H7 (cell line): Measurements from ENCODE around the gene OXNAD1. TPM values are rescaled to one million over a fixed set of nuclear protein-coding genes. Genes with fewer than 3 reads are reported as not detected.

Experiments used
- DNase-seq: peaks from one replicate; pipeline ENCODE4 v3.0.0; 2012
- H3K27me3 ChIP-seq: 2 replicates; pipeline ENCODE4 v1.6.0; 2011; ENCODE audit warnings: mild to moderate bottlenecking, low read length; ENCODE audit not compliant: control insufficient read depth, insufficient read depth
- H3K36me3 ChIP-seq: replicated peaks from 2 replicates; pipeline ENCODE4 v1.5.1; 2011; ENCODE audit warnings: low read length; ENCODE audit not compliant: control insufficient read depth, insufficient read depth
- H3K4me3 ChIP-seq: 2 replicates; pipeline ENCODE4 v1.5.1; 2011; ENCODE audit warnings: low read depth, mild to moderate bottlenecking, control low read depth, low read length, moderate library complexity; ENCODE audit not compliant: insufficient read depth
- total RNA-seq: library from RNA; depleted of rRNA; stranded (reverse); fragments of >200 nt; shearing (Covaris generic); gene quantifications from 2 replicates; pipeline ENCODE4 v1.2.3, GENCODE V29; 2014

The OXNAD1 gene
- total RNA-seq, 1 experiment from 2014 or later, result 29.0 TPM

GRCh38 chr3:16239780-16240179 is 25.2 kb upstream of the OXNAD1 start:
- Histone ChIP-seq H3K36me3 (no peaks in the 10 kb centered on the region), H3K27me3 (no peaks in the 10 kb centered on the region), H3K4me3 (no peak overlapping the region)
- no peak for DNase-seq

- no peaks in the 10 kb centered on the region for H3K27me3 ChIP-seq
- H3K36me3 ChIP-seq, result no peaks in the 10 kb centered on the region
- no peak for DNase-seq
- no peak overlapping the region for H3K4me3 ChIP-seq
Observed at GRCh38 chr3:16240229-16241023, 24.6 kb upstream of the OXNAD1 start.

GRCh38 chr3:16241225-16241624 is 23.8 kb upstream of the OXNAD1 start:
- no peak for DNase-seq
- Histone ChIP-seq H3K27me3 (no peaks in the 10 kb centered on the region), H3K4me3 (no peak overlapping the region), H3K36me3 (no peaks in the 10 kb centered on the region)

GRCh38 chr3:16242177-16242576 is 22.8 kb upstream of the OXNAD1 start:
- DNase-seq, result no peak
- H3K36me3 ChIP-seq, result no peaks in the 10 kb centered on the region

GRCh38 chr3:16243706-16244490 is 21.1 kb upstream of the OXNAD1 start:
- H3K36me3 ChIP-seq, result no peaks in the 10 kb centered on the region
- H3K4me3 ChIP-seq, result no peak overlapping the region
- DNase-seq, result no peak
- H3K27me3 ChIP-seq, result no peaks in the 10 kb centered on the region; the same call in 1 of the 2 replicates

More at GRCh38 chr3:16242177-16242576, 22.8 kb upstream of the OXNAD1 start:
- Histone ChIP-seq H3K4me3 (no peak overlapping the region), H3K27me3 (no peaks in the 10 kb centered on the region)

GRCh38 chr3:16245609-16246008 is 19.4 kb upstream of the OXNAD1 start:
- no peaks in the 10 kb centered on the region for H3K36me3 ChIP-seq
- no peaks in the 10 kb centered on the region; the same call in 1 of the 2 replicates for H3K27me3 ChIP-seq
- no peak overlapping the region for H3K4me3 ChIP-seq
- no peak for DNase-seq

GRCh38 chr3:16247282-16248061 is 17.5 kb upstream of the OXNAD1 start:
- Histone ChIP-seq H3K27me3 (no peaks in the 10 kb centered on the region; the same call in 1 of the 2 replicates), H3K36me3 (no peaks in the 10 kb centered on the region), H3K4me3 (no peak overlapping the region)
- peak; percentile 75 for DNase-seq

GRCh38 chr3:16248556-16248955 is 16.5 kb upstream of the OXNAD1 start:
- no peak for DNase-seq
- Histone ChIP-seq H3K27me3 (no peaks in the 10 kb centered on the region; the same call in 1 of the 2 replicates), H3K4me3 (no peak overlapping the region)

GRCh38 chr3:16249336-16249735 is 15.7 kb upstream of the OXNAD1 start:
- Histone ChIP-seq H3K36me3 (no peaks in the 10 kb centered on the region), H3K4me3 (no peak overlapping the region), H3K27me3 (no peaks in the 10 kb centered on the region; the same call in 1 of the 2 replicates)
- peak; percentile 64 for DNase-seq

More at GRCh38 chr3:16248556-16248955, 16.5 kb upstream of the OXNAD1 start:
- no peaks in the 10 kb centered on the region for H3K36me3 ChIP-seq

- Histone ChIP-seq H3K27me3 (no peaks in the 10 kb centered on the region; the same call in 1 of the 2 replicates), H3K36me3 (no peaks in the 10 kb centered on the region)
Observed at GRCh38 chr3:16249886-16250285, 15.1 kb upstream of the OXNAD1 start.

GRCh38 chr3:16251316-16252085 is 13.5 kb upstream of the OXNAD1 start:
- H3K4me3 ChIP-seq, result no peak overlapping the region
- no peaks in the 10 kb centered on the region; the same call in 1 of the 2 replicates for H3K27me3 ChIP-seq
- peak; percentile 25 for DNase-seq
- H3K36me3 ChIP-seq, result no peaks in the 10 kb centered on the region

More at GRCh38 chr3:16249886-16250285, 15.1 kb upstream of the OXNAD1 start:
- H3K4me3 ChIP-seq, result no peak overlapping the region
- DNase-seq, result no peak

GRCh38 chr3:16252243-16252978 is 12.6 kb upstream of the OXNAD1 start:
- no peaks in the 10 kb centered on the region; the same call in 1 of the 2 replicates for H3K27me3 ChIP-seq
- no peak for DNase-seq
- H3K4me3 ChIP-seq, result no peak overlapping the region

GRCh38 chr3:16252988-16253387 is 12.0 kb upstream of the OXNAD1 start:
- Histone ChIP-seq H3K36me3 (no peaks in the 10 kb centered on the region), H3K4me3 (no peak overlapping the region), H3K27me3 (no peaks in the 10 kb centered on the region; the same call in 1 of the 2 replicates)
- DNase-seq, result no peak

More at GRCh38 chr3:16252243-16252978, 12.6 kb upstream of the OXNAD1 start:
- no peaks in the 10 kb centered on the region for H3K36me3 ChIP-seq
